ENCODE measurements around the gene URGCP.

URGCP gene, protein sequence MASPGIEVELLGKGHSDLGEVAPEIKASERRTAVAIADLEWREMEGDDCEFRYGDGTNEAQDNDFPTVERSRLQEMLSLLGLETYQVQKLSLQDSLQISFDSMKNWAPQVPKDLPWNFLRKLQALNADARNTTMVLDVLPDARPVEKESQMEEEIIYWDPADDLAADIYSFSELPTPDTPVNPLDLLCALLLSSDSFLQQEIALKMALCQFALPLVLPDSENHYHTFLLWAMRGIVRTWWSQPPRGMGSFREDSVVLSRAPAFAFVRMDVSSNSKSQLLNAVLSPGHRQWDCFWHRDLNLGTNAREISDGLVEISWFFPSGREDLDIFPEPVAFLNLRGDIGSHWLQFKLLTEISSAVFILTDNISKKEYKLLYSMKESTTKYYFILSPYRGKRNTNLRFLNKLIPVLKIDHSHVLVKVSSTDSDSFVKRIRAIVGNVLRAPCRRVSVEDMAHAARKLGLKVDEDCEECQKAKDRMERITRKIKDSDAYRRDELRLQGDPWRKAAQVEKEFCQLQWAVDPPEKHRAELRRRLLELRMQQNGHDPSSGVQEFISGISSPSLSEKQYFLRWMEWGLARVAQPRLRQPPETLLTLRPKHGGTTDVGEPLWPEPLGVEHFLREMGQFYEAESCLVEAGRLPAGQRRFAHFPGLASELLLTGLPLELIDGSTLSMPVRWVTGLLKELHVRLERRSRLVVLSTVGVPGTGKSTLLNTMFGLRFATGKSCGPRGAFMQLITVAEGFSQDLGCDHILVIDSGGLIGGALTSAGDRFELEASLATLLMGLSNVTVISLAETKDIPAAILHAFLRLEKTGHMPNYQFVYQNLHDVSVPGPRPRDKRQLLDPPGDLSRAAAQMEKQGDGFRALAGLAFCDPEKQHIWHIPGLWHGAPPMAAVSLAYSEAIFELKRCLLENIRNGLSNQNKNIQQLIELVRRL

GRCh38 chr7:43906331-43907010 lies at the start of gene URGCP:
TSS of gene URGCP (minus strand) at chr7:43906596. CDS start at chr7:43906575, 21 bp downstream.
- DNase-seq (ENCODE audit: low spot score), result peak; percentile 68

GRCh38 chr7:43956027-43956426 lies 49.6 kb upstream of the URGCP start:
- DNase-seq (ENCODE audit: low spot score), result no peak

- DNase-seq (ENCODE audit: low spot score), result peak; percentile 70
Observed at GRCh38 chr7:43954524-43955228, 48.3 kb upstream of the URGCP start.

DNA sequence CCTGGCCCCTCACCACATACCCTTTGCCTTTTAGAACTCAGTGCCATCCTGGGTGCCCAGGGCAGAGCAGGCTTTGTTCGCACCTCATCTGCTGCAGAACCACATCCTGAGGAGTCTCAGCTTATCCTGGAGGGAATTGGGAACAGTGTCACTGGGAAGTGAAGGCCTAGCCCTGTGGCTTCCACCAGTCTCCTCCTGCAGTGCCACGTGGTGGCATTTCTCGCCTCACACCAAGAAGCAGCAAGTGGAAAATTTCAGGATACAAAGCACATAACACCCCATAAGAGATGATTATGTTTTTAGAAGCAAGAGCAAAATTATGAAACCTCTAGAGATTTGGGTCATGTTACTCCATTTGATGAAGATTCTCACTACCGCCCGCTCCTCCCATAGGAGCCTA lies 46.7 kb upstream of the URGCP start:
- no peak for DNase-seq (ENCODE audit: low spot score)

DNA sequence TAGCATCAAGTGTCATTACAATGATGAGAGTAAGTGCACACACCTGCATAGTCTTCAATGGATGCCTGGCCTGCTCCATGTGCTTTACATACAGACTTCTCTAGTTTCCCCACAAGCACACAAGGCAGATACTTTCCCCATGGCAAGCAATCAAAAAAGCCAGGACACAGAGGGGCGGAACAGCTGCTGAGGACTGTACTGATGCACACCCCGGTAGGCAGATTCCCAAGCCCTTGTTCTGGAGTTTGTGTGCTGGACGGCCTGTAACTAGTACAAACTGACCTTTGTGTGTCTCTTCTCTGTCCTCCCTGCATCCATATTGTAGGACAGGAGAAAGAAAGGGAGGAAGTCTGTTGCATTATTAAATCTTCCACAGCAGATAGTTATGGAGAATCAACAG lies 45.6 kb upstream of the URGCP start:
- no peak for DNase-seq (ENCODE audit: low spot score)

- DNase-seq (ENCODE audit: low spot score), result no peak
Observed at GRCh38 chr7:43944286-43944685, 37.9 kb upstream of the URGCP start.

- DNase-seq (ENCODE audit: low spot score), result no peak
Observed at GRCh38 chr7:43943417-43944187, 37.2 kb upstream of the URGCP start.

- peak; percentile 16 for DNase-seq (ENCODE audit: low spot score)
Observed at GRCh38 chr7:43942997-43943396, 36.6 kb upstream of the URGCP start.

DNA sequence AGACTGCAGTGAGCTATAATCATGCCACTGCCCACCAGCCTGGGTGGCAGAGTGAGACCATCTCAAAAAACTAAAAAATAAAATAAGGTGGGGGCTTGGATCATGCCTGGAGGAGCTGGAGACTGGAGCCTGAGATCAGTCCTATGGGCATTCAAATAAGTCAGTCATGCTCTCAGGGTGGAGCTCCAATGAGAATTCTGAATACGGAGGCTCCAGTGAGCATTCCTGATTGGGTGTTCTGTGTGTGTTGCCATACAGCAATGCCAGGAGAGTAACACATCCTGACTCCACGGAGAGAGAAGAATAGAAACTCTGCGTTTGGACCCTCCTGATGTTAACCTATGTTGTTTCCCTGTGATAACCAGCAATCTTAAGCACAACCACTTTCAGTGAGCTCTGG lies 35.9 kb upstream of the URGCP start:
- no peak for DNase-seq (ENCODE audit: low spot score)

GRCh38 chr7:43938892-43939482 lies 32.6 kb upstream of the URGCP start:
- DNase-seq (ENCODE audit: low spot score), result no peak

GRCh38 chr7:43937444-43937843 lies 31.0 kb upstream of the URGCP start:
- DNase-seq (ENCODE audit: low spot score), result no peak

- no peak for DNase-seq (ENCODE audit: low spot score)
Observed at GRCh38 chr7:43933902-43934560, 27.6 kb upstream of the URGCP start.

- no peak for DNase-seq (ENCODE audit: low spot score)
Observed at GRCh38 chr7:43931346-43931745, 24.9 kb upstream of the URGCP start.

- no peak for DNase-seq (ENCODE audit: low spot score)
Observed at GRCh38 chr7:43929529-43930457, 23.4 kb upstream of the URGCP start.

DNA sequence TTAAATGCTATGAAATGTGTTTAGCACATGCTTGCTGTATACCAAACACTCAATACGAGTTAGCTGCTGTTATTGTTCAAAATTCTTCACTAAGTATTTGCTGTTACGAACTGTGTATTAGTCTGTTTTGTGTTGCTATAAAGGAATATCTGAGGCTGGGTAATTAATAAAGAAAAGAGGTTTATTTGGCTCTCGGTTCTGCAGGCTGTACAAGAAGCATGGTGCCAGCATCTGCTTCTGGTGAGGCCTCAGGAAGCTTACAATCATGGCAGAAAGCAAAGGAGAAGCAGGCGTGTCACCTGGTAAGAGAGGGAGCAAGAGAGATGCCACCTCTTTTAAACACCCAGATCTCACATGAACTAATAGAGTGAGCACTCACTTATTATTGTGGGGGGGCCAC lies 21.4 kb upstream of the URGCP start:
- DNase-seq (ENCODE audit: low spot score), result no peak

GRCh38 chr7:43926798-43927123 lies 20.4 kb upstream of the URGCP start:
- no peak for DNase-seq (ENCODE audit: low spot score)

GRCh38 chr7:43925984-43926797 lies 19.8 kb upstream of the URGCP start, which contains the start of gene UBE2D4:
TSS of gene UBE2D4 (plus strand) at chr7:43926436. CDS start at chr7:43926533, 97 bp downstream.
- peak; percentile 80 for DNase-seq (ENCODE audit: low spot score)

DNA sequence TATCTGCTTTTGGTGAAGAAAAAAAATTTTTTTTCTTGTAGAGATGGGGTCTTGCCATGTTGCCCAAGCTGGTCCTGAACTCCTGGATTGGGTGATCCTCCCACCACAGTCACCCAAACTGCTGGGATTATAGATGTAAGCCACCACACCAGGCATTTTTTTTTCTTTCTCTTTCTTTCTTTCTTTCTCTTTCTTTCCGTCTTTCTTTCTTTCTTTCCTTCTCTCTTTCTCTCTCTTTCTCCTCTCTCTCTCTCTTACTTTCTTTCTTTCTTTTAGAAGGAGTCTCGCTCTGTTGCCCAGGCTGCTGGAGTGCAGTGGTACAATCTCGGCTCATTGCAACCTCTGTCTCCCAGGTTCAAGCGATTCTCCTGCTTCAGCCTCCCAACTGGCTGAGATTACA lies 16.3 kb upstream of the URGCP start:
- no peak for DNase-seq (ENCODE audit: low spot score)
